Neural progenitor cell (in vitro differentiated cells): Measurements from ENCODE around the gene SUPT20HL2.
"Not testable (repeated sequence)": the region's sequence is repeated elsewhere in the genome, so short reads cannot be mapped to it uniquely, and the experiment has no call there.

Experiments
- CTCF ChIP-seq: fragments of 200-600 bp; sonication (generic); IDR thresholded peaks from 2 replicates; pipeline ENCODE4 v1.5.1; 2017; ENCODE audit warnings: antibody characterized with exemption, mild to moderate bottlenecking
- EZH2 ChIP-seq: fragments of 200-600 bp; sonication (generic); IDR thresholded peaks from 2 replicates; pipeline ENCODE4 v1.6.1; 2017; ENCODE audit warnings: antibody characterized with exemption, mild to moderate bottlenecking, moderate library complexity
- EZH2phosphoT487 ChIP-seq: fragments of 200-600 bp; sonication (generic); IDR thresholded peaks from 2 replicates; pipeline ENCODE4 v1.6.1; 2017; ENCODE audit warnings: antibody characterized with exemption

GRCh38 chrX:24362089-24362745, 48.3 kb upstream of the SUPT20HL2 start:
- not testable (repeated sequence) for TF ChIP-seq CTCF, EZH2phosphoT487, EZH2
